ENCODE results near the gene CDC14B.
"Not testable (repeated sequence)": the region's sequence is repeated elsewhere in the genome, so short reads cannot be mapped to it uniquely, and the experiment has no call there.

CDC14B gene

DNA sequence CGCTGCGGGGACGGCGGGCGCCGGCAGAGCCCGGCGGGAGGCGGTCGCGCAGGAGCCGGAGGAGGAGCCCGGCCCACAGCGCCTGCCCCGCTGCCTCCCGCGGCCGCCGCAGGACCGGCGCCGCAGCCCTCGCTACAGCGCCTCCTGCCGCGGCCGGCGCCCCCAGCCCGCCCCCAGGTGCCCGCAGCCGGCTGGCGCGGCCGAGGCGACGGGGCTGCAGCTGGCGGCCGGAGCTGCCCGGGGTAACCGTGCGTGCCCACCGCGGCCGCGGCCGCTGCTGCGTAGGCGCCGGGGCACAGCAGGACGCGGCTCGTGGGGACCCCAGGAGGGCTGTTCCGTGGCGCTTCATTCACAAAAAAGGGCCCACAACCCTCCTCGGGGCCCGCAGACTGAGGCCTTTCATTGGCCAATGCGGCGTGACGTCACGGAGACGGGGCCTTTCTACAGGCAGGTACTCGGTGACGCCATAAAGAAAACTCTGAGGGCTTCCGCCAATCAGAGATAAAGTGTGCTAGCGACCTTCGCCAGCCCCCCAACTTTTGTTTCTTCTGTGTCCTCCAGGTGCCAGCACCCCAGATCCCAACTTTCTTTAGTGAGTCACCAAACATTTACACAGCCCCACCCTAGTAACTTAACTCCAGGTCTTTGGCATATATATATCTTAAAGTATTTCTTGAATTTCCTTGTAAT, at the start of gene CDC14B:
TSS of gene CDC14B (minus strand) at position 353 of the 690 bp plus-strand sequence. CDS start 465 bp downstream, outside the sequence.
- peak; percentile 83 for FAIRE-seq

DNA sequence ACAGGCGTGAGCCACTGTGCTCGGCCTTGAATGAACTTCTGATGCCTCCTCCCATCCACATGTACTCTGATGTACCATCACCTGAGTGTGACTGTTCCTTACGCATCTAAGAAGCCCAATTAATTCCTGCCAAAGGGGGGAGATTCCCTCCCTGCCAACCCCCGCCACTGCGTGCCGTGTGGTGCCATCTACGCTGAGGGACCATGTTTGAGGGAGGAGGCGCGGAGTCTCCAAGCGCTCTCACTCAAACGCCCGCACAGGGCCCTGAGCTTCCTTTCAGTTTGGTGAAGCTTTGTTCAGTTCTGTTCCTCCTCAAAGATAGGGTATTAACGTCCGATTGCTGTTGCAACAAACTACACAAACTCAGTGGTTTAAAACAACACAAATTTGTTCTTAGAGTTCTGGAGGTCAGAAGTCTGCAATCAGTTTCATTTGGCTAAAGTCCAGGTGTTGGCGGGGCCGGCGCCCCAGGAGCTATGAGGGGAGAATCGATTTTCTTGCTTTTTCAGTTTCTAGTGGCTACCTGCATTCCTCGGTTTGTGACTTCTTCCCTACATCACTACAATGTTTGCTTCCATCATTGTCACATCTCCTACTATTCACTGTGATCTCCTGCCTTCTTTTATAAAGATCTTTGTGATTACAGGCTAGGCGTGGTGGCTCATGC, 49.4 kb upstream of the CDC14B start:
- FAIRE-seq, result no peak

DNA sequence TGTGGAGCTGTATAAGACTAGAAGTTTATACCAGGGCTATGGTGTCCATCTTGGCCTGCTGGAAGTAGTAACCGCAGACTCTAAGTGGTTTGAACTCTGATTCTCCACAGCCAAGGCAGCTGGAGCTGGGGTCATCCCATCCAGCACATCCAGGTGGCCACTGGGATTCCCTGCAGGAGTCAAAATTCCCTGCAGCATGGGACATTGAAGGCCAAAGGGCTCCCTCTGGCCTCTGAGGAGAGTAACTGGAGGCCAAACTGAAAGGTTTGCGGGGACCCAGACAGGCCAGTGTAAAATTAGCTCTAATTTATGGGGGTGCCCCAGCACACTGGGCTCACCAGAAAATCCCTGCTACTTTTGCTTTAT, 47.7 kb upstream of the CDC14B start:
- FAIRE-seq, result no peak

DNA sequence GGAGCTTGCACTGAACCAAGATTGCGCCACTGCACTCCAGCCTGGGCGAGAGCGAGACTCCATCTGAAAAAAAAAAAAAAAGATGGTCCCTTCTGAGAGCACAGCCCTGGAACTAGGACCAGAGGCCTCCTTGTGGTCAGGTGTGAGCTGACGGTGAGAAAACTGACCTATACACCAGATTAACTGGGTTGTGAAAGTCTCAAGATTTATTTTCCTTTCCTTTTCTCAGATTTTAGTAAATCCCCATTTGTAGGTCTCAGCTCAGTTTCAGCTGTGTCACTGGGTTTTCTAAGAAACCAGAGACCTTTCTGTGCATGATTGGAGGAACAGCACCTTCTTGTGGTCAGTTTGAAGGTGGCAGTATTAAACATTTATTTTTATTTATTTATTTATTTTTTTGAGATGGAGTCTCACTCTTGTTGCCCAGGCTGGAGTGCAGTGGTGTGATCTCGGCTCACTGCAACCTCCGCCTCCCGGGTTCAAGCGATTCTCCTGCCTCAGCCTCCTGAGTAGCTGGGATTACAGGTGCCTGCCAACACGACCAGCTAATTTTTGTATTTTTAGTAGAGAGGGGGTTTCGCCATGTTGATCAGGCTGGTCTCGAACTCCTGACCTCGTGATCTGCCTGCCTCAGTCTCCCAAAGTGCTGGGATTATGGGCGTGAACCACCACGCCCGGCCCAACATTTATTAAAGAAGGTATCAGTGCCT, 47.2 kb upstream of the CDC14B start:
- FAIRE-seq, result peak; percentile 89

DNA sequence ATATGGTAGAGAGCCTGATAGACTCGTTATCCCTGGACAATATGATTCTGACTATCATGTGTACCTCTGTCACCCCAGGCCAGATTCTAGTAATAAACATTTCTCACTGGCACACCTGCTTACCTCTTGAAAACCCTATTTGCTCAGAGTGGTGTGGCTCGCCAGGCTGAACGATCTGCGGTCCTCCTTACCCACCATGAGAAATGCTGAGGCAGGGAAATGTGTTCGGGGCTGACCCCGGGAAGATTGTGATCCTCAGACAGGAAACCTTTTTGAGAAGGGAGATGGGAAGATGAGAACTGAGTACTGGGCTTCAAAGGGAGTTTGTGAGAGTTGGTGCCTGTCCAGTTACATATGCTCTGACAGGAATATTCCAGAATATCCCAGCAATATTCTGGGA, 46.1 kb upstream of the CDC14B start:
- no peak for FAIRE-seq

DNA sequence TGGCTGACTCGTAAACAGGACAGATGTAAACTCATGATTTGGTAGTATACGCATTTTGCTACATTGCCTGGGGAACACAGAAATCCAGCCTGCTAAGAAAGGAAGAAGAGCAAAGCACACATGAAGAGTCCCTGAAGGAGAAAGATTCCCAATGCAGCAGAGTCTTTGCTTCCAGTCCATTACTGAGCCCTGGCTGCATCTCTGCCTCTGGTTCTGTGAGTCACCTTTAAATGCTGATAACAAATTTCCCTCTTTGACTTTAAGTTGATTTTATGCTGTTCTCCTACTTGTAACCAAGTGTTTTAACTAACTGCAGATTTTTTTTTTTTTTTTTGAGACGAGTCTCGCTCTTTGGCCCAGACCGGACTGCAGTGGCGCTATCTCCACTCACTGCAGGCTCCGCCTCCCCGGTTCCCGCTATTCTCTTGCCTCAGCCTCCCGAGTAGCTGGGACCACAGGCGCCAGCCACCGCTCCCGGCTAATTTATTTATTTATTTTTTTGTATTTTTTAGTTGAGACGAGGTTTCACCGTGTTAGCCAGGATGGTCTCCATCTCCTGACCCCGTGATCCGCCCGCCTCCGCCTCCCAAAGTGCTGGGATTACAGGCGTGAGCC, 44.0 kb upstream of the CDC14B start:
- no peak for FAIRE-seq

DNA sequence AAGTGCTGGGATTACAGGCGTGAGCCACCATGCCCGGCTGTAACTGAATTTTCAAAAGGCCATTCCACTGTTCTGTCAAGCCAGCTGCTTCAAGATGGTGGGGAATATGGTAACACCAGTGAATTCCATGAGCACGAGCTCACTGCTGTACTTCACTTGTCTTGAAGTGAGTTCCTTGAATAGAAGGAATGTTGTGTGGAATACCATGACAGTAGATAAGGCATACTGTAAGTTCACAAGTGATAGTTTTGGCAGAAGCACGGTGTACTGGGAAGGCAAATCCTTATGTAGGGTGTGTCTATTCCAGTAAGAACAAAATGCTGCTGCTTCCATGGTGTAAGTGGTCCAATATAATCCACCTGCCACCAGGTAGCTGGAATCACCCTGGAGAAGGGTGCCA, 42.1 kb upstream of the CDC14B start:
- no peak for FAIRE-seq

DNA sequence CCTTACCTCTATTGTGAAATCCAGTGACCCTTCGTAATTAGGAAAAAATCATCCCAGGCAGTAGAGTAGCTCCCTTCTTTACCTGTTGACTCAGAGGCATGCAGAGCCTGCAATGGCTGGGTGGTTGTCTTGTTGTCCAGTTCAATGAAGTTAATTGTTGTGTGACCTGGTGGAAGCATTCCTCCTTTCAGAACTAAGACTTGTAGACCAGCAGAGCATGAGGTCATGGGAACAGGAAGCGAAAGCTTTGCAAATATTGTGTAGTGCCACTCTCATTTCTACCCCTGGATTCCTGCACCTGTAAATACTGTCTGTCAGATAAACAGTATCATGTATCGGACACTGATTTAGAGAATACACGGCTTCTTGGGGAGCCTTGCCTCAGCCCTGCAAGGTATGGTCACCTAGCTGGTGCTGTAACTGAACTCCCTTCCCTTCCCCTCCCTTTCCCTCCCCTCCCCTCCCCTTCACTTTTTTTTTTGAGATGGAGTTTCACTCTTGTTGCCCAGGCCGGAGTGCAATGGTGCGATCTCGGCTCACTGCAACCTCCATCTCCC, 41.1 kb upstream of the CDC14B start:
- no peak for FAIRE-seq

DNA sequence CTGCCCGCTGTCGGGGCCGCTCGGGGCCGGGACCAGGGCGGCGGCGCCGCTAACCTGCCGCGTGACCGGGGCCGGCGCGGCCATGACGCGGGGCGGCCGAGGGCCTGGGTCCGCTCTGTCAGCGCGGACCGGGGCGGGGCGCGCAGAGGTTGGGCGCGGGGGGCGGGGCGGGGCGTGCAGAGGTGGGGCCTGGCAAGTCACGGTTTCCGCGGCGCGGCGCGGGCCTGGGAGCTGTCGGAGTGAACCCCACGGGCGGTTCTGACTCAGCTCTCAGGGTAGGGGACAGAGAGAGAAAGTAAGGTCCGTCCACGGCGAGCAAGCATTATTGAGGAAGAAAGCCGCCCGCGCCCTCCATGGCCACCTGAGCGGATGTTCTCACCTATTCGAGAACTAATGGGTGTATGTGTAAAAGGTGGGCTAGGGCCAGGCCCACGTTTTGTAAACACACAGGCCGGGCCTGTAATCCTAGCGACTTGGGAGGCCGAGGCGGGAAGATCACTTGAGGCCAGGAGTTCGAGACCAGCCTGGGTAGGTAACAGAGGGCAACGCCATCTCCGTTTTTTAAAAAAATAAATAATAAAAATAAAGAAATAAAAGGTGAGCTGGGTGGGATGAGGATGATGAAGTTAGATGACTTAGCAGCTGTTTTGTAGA, 35.7 kb upstream of the CDC14B start, which contains the start of gene PRXL2C:
TSS of gene PRXL2C (minus strand) at position 120 of the 654 bp plus-strand sequence. CDS start at position 84, 36 bp downstream.
- no peak for FAIRE-seq

DNA sequence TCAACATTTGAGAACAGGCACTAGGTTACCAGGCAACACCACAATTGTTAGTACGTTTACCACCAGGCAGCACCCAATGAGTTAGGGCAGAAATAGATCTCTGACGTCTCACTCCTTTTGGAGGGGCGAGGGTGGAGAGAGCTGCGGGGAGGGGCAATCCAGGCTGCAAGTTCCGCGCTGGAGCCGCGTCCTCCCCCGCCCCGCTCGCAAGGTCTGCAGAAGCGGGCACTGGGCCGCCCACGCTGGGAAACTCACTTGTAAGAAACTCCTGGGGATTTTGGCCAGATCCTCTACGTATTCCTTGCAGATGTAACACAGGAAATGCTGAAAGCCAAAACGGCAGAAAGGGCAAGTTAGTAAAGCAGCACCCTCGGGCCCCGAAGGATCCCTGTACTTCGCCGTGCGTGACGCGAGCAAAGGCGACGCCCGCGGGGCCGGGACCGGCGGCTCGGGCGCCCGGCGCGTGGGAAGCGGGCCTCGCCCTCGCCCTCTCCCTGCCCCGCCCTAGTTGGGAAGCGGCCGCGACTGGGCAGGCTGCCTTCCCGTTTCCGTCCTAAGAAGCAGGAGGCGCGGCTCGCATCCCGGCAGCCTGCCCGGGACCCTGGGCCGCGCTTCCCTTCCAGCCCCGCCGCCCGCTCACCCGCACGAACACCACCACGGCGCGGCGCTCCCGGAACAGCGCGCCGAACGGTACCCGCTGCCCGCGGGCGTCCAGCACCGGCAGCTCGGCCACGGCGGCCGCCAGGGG, 35.0 kb upstream of the CDC14B start:
- FAIRE-seq, result peak; percentile 82

DNA sequence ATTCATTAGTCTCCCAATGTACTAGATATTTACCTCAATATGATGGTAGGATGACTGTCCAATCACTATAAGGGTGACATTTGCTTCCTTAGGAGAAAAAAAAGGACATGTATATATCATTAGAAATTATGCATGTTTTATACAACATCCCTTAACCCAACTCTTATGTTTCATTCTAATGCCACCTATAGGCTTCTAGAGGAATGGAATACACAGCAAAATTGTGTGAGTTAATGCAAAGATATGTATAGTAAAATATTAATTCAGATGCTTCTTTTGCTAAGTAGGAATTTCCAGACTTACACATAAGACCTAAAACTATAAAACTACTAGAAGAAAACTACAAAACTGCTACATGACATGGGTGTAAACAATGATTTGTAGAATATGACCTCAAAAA, 32.0 kb upstream of the CDC14B start:
- peak; percentile 92 for FAIRE-seq

DNA sequence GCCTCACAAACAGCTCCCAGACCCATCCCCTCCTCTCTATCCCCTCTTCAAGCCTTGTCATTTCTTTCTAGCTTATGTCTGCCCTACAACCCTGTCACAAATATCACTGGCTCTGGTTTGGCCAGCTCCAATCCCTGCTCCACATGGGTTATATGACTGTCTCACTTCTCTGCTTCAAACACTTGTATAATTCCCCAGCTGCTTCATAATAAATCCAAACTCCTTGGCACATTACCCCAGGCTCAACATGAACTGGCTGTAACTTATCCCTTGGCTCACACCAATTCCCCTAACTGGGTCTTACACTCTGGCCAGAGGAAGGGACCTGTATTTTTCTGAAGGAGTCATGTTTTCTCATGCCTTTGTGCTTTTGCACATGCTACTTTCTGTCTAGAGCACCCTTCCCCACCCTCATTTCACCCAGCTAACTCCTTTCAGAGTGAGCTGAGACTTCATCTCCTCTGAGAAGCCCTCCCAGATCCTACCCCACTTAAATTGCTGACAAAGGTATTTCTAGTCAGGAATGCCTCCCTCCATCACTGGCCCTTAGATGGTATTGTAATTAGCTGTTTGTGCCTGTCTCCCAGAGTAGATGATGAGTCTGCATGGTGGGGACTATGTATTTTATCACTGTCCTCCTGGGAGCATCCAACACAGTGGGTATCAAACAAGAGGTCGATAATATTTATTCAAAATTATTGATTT, 30.1 kb upstream of the CDC14B start:
- FAIRE-seq, result no peak

DNA sequence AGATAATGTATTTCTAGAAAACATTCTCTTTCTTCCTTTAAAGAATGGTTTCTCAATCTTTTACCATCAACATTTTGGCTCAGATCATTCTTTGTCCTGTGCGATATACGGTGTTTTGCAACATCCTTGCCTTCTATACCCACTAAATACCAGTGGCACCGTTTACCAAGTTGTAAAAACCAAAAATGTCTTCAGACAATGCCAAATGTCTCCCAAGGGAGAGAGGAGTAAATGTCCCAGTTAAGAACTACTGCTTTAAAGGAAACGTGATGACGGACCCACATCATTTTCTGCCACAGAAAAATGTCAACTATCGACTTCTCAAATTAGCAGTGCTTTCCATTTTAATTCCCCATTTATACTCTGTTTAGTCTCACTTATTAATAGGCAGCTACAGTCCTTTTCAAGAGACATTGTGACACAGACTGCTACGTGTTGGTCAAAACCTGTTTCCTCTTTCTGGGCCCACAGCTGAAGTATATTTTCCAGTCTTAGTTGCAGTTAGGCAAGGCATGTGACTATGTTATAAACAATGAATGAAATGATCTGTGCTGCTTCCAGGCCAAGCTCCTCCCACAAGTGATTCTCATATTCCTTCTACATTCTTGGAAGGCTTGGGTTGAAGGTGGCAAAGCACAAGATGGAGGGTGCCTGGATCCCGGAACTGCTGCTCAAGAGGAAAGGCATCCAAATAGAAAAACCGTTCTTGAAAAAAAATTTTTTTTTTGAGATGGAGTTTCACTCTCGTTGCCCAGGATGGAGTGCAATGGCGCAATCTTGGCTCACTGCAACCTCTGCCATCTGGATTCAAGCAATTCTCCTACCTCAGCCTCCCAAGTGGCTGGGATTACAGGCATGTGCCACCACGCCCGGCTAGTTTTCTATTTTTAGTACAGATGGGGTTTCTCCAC, 26.7 kb upstream of the CDC14B start:
- FAIRE-seq, result no peak

DNA sequence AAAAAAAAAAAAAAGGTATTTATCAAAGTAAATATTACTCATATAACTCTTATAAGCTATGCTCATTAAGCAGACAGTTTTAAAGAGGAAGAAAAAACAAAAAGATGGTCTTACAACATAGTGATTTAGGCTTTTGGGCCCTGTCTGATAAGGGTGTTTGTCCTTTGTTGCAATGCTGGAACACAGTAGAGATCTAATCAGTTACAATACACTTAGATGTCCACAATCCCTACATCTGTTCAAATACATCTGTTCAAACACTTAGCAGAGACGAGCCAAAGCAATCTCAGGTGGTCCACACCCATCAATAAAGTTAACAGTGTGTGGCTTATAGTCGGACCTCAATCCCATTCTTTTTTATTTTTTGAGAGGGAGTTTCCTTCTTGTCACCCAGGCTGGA, 24.5 kb upstream of the CDC14B start:
- no peak for FAIRE-seq

DNA sequence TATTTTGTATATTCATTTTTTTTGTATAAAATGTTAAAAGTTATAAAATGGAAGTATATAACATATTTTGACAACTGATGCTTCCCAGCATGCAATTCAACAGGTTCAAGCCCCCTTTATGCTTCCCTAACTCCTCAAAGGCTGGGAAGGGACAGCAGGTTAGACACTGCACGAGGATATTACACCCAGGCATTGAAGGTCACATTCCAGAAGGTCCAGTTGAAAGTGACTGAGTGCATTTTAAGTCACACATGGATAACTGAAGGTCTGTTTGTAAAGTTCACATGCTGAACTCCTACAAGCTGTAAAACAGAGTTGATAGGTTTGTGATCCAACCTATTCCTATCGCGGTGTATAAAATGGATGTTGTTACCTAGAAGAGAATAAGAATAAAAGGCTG, 21.9 kb upstream of the CDC14B start:
- FAIRE-seq, result no peak

DNA sequence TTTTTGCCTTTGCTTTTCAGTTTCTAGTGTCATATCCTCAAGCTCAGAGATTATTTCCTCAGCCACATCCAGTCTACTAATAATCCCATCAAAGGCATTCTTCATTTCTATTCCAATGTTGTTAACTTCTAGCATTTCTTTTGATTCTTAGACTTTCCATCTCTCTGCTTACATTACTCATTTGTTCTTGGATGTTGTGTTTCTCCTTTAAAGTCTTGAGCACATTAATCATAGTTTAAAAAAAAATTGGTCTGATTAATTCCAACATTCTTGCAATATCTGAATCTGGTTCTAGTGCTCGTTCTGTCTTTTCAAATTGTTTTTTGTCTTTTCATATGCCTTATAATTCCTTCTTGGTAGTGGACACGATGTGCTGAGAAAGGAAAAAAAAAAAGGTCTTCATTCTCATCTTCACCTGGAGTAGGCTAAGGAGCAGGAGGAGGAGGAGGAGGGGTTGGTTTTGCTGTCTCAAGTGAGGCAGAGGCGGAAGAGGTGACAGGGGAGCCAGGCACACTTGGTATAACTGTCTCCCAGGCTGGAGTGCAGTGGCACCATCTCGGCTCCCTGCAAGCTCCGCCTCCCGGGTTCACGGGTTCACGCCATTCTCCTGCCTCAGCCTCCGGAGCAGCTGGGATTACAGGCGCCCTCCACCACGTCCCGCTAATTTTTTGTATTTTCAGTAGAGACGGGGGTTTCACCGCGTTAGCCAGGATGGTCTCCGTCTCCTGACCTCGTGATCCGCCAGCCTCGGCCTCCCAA, 19.1 kb upstream of the CDC14B start:
- FAIRE-seq, result no peak

DNA sequence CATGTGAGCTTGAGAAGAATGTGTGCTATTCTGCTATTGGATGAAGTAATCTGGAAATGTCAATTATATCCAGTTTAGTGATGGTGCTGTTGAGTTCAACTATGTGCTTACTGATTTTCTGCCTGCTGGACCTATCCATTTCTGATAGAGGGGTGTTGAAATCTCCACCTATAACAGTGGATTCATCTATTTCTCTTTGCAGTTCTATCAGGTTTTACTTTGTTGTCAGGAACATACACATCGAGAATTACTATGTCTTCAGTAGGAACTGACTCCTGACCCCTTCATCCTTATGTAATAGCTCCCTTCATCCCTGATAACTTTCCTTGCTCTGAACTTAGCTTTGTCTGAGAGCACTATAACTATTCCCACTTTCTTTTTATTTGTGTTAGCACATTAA, 16.7 kb upstream of the CDC14B start:
- FAIRE-seq, result no peak

DNA sequence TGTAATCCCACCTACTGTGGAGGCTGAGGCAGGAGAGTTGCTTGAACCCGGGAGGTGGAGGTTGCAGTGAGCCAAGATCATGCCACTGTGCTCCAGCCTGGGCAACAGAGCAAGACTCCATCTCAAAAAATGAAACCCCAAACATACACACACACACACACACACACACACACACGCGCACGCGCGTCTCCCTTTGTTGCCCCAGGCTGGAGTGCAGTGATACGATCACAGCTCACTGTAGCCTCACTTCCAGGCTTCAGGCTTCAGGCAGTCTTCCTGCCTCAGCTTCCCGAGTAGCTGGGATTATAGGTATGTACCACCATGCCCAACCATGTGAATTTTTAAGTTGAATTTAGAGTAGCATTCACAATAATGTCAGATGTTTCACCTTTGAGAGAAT, 13.9 kb upstream of the CDC14B start:
- FAIRE-seq, result not testable (repeated sequence)

DNA sequence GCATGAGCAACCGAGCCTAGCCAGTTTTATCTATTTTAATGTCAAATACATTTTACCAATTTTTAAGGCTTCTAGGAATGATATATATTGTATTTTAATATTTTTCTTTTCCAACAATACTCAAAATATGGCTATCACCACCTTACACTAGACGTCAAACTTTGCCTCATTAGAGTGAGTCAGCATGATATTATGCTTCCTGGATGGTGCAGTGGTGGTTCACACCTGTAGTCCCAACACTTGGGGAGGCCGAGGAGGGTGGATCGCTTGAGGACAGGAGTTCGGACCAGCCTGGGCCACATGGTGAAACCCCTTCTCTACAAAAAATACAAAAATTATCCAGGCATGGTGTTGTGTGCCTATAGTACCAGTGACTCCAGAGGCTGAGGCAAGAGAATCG, 7.3 kb upstream of the CDC14B start:
- no peak for FAIRE-seq
